H1 (cell line): ENCODE data around the gene LRRTM3. TPM values are rescaled to one million over a fixed set of nuclear protein-coding genes. Genes with fewer than 3 reads are reported as not detected.
A peak's percentile ranks its signal among the peaks of the same experiment; 100 is the strongest.

Experiments
- CHD7 ChIP-seq: fragments of 300-600 bp; sonication (generic); IDR thresholded peaks from 2 replicates; pipeline ENCODE4 v1.7.1; 2012; ENCODE audit warnings: low read length, moderate library complexity, mild to moderate bottlenecking, inconsistent platforms; ENCODE audit not compliant: insufficient replicate concordance
- RFX5 ChIP-seq: IDR thresholded peaks from 2 replicates; pipeline ENCODE4 v1.6.1; 2011; ENCODE audit warnings: low read depth, low read length, improper control_type of control experiment, borderline replicate concordance
- polyA plus RNA-seq, 7 experiments: library from polyadenylated mRNA; depleted of rRNA in 3 of 7; stranded (reverse) in 5 of 7; unstranded in 2 of 7; fragments of >200 nt in 5 of 7; fragments of 200-250 nt in 2 of 7; gene quantifications; 1 replicate in 5 of 7; 2 replicates in 1 of 7; 4 replicates in 1 of 7; pipeline versions ENCODE4 v1.2.1 to v1.2.3, GENCODE V29; 2011 to 2013; ENCODE audit warnings: missing spikeins in 2 of 7, mixed read lengths in 2 of 7
- total RNA-seq: library from RNA; stranded (reverse); fragmentation: NEBNext Ultra II Directional; extraction: Animal tissue kit (Norgen Biotek cat#: 25700); gene quantifications from 2 replicates; pipeline ENCODE4 v1.2.1, GENCODE V29; 2021

Gene LRRTM3
- total and polyA plus RNA-seq, 2 of the 8 experiments (the other 6 are each of a cell fraction or from before 2014, with no cell fraction given), result 0.33 to 0.48 TPM

GRCh38 chr10:66925373-66925772 lies 463 bp upstream of the LRRTM3 start (continued):
- TF ChIP-seq CHD7 (peak; percentile 8), RFX5 (no peak)
